Endothelial cell (in vitro differentiated cells): ENCODE results near the gene ITPA. TPM values are rescaled to one million over a fixed set of nuclear protein-coding genes. Genes with fewer than 3 reads are reported as not detected.

Experiments
- DNase-seq: peaks from one replicate; pipeline ENCODE4 v3.0.0; 2021; ENCODE audit warnings: low spot score
- H3K27ac Mint-ChIP-seq: one replicate; pipeline ENCODE4 v1.8.0; 2021; ENCODE audit warnings: mixed read lengths, inconsistent platforms; ENCODE audit not compliant: unreplicated experiment
- H3K27me3 Mint-ChIP-seq: one replicate; pipeline ENCODE4 v1.8.0; 2021; ENCODE audit warnings: mild to moderate bottlenecking, moderate library complexity, mixed read lengths, inconsistent platforms; ENCODE audit not compliant: unreplicated experiment
- H3K36me3 Mint-ChIP-seq: one replicate; pipeline ENCODE4 v1.8.0; 2021; ENCODE audit warnings: mild to moderate bottlenecking, low read depth, mixed read lengths, inconsistent platforms; ENCODE audit not compliant: unreplicated experiment
- H3K4me1 Mint-ChIP-seq: one replicate; pipeline ENCODE4 v1.8.0; 2021; ENCODE audit warnings: mild to moderate bottlenecking, mixed read lengths, inconsistent platforms; ENCODE audit not compliant: unreplicated experiment
- H3K4me3 Mint-ChIP-seq: one replicate; pipeline ENCODE4 v1.8.0; 2021; ENCODE audit warnings: mild to moderate bottlenecking, mixed read lengths, inconsistent platforms; ENCODE audit not compliant: unreplicated experiment
- H3K9me3 Mint-ChIP-seq: one replicate; pipeline ENCODE4 v1.8.0; 2021; ENCODE audit warnings: mixed read lengths, inconsistent platforms; ENCODE audit not compliant: unreplicated experiment
- CTCF ChIP-seq: fragments of 200-600 bp; sonication (generic); IDR thresholded peaks from one replicate; pipeline ENCODE4 v1.5.0; 2021; ENCODE audit warnings: antibody characterized with exemption; ENCODE audit not compliant: unreplicated experiment
- total RNA-seq: library from RNA; stranded (reverse); fragmentation: NEBNext Ultra II Directional; extraction: Animal tissue kit (Norgen Biotek cat#: 25700); gene quantifications from one replicate; pipeline ENCODE4 v1.2.1, GENCODE V29; 2021; ENCODE audit not compliant: unreplicated experiment

Gene ITPA
- total RNA-seq, 1 donor from 2014 or later: 45.9 TPM

GRCh38 chr20:3251806-3252205, 42.5 kb downstream of the ITPA start:
- DNase-seq: no peak
- TF ChIP-seq CTCF: no peak
- Mint-ChIP-seq H3K27me3 (peaks cover 4% of the 10 kb centered on the region), H3K4me1 (no peaks in the 10 kb centered on the region), H3K27ac (no peak overlapping the region), H3K9me3 (no peaks in the 10 kb centered on the region), H3K4me3 (no peak overlapping the region), H3K36me3 (peaks cover 25% of the 10 kb centered on the region)

GRCh38 chr20:3255728-3256127, 46.4 kb downstream of the ITPA start:
- no peak for DNase-seq
- Mint-ChIP-seq H3K36me3 (peaks cover 44% of the 10 kb centered on the region), H3K27me3 (peaks cover 6% of the 10 kb centered on the region), H3K9me3 (no peaks in the 10 kb centered on the region), H3K4me1 (no peaks in the 10 kb centered on the region), H3K27ac (no peak overlapping the region), H3K4me3 (peak overlapping the region; percentile 50)
- no peak for TF ChIP-seq CTCF

GRCh38 chr20:3258429-3258828, 49.1 kb downstream of the ITPA start:
- H3K9me3 Mint-ChIP-seq: no peaks in the 10 kb centered on the region
- H3K27me3 Mint-ChIP-seq: peaks cover 9% of the 10 kb centered on the region
- DNase-seq: no peak
- TF ChIP-seq CTCF: no peak
- H3K27ac Mint-ChIP-seq: no peak overlapping the region
- H3K36me3 Mint-ChIP-seq: peaks cover 50% of the 10 kb centered on the region
- H3K4me3 Mint-ChIP-seq: no peak overlapping the region
- no peaks in the 10 kb centered on the region for H3K4me1 Mint-ChIP-seq

- no peak for DNase-seq
- Mint-ChIP-seq H3K4me1 (no peaks in the 10 kb centered on the region), H3K27ac (no peak overlapping the region), H3K9me3 (no peaks in the 10 kb centered on the region), H3K36me3 (peaks cover 45% of the 10 kb centered on the region), H3K4me3 (peak overlapping the region; percentile 34), H3K27me3 (peaks cover 6% of the 10 kb centered on the region)
- no peak for TF ChIP-seq CTCF
These were observed 53.3 kb downstream of the ITPA start for GRCh38 chr20:3262566-3262965.

GRCh38 chr20:3270051-3270450, 60.8 kb downstream of the ITPA start:
- TF ChIP-seq CTCF: no peak
- no peak for DNase-seq
- Mint-ChIP-seq H3K36me3 (peaks cover 26% of the 10 kb centered on the region), H3K27ac (no peak overlapping the region), H3K27me3 (no peaks in the 10 kb centered on the region), H3K4me3 (no peak overlapping the region), H3K9me3 (no peaks in the 10 kb centered on the region), H3K4me1 (no peaks in the 10 kb centered on the region)
